WTC11 (cell line): Measurements from ENCODE around the gene PILRB. TPM values are rescaled to one million over a fixed set of nuclear protein-coding genes. Genes with fewer than 3 reads are reported as not detected.
"Not testable (repeated sequence)": the region's sequence is repeated elsewhere in the genome, so short reads cannot be mapped to it uniquely, and the experiment has no call there.

ENCODE experiments used
- ATAC-seq: fragments of 200-7000 bp; cut with Tn5 transposase; 2 replicates; pipeline ENCODE4 v1.10.0; 2021; ENCODE audit warnings: mild to moderate bottlenecking, moderate library complexity
- CTCF ChIA-PET: fragments of 300-600 bp; sonication (Branson Sonifier 250); formaldehyde crosslinking; loops from one replicate; lab custom pipeline; 2021; ENCODE audit warnings: antibody characterized with exemption; lab: Charles Lee
- POLR2A ChIA-PET: fragments of 350-600 bp; sonication (Branson Sonifier 250); formaldehyde crosslinking; loops from one replicate; lab custom pipeline; 2021; ENCODE audit warnings: antibody characterized with exemption; lab: Charles Lee
- DNase-seq: peaks from one replicate; pipeline ENCODE4 v3.0.0; 2021; ENCODE audit warnings: low spot score
- H3K27ac Mint-ChIP-seq: 2 replicates; pipeline ENCODE4 v1.8.0; 2021; ENCODE audit warnings: mixed read lengths
- H3K27me3 Mint-ChIP-seq: 2 replicates; pipeline ENCODE4 v1.8.0; 2021; ENCODE audit warnings: low read depth, mild to moderate bottlenecking, moderate library complexity, mixed read lengths
- H3K36me3 Mint-ChIP-seq: 2 replicates; pipeline ENCODE4 v1.8.0; 2021; ENCODE audit warnings: mixed read lengths
- H3K4me1 Mint-ChIP-seq: 2 replicates; pipeline ENCODE4 v1.8.0; 2022; ENCODE audit warnings: mixed read lengths
- H3K4me3 Mint-ChIP-seq: 2 replicates; pipeline ENCODE4 v1.8.0; 2021; ENCODE audit warnings: mild to moderate bottlenecking, moderate library complexity, mixed read lengths
- H3K9me3 Mint-ChIP-seq: 2 replicates; pipeline ENCODE4 v1.8.0; 2021; ENCODE audit warnings: mixed read lengths
- AR ChIP-seq: fragments of 250-450 bp; sonication (Bioruptor Pico); IDR thresholded peaks from 2 replicates; pipeline ENCODE4 v1.9.0; 2021; ENCODE audit warnings: mild to moderate bottlenecking
- ARID4B ChIP-seq: sonication (generic); formaldehyde crosslinking; IDR thresholded peaks from 2 replicates; pipeline ENCODE4 v1.8.0; 2023; ENCODE audit warnings: missing genetic modification reagents, mild to moderate bottlenecking, borderline replicate concordance
- ATF3 ChIP-seq: sonication (generic); formaldehyde crosslinking; conservative IDR thresholded peaks from 2 replicates; pipeline ENCODE4 v1.8.1; 2022; ENCODE audit warnings: mild to moderate bottlenecking, missing genetic modification reagents
- CDX4 ChIP-seq: fragments of 250-450 bp; sonication (Bioruptor Pico); IDR thresholded peaks from 2 replicates; pipeline ENCODE4 v1.9.0; 2021; ENCODE audit warnings: moderate library complexity, mild to moderate bottlenecking, inconsistent platforms, borderline replicate concordance
- MAX ChIP-seq: sonication (generic); formaldehyde crosslinking; IDR thresholded peaks from 2 replicates; pipeline ENCODE4 v1.8.0; 2022; ENCODE audit warnings: mild to moderate bottlenecking, missing genetic modification reagents
- NFATC4 ChIP-seq: fragments of 250-450 bp; sonication (Bioruptor Pico); IDR thresholded peaks from 2 replicates; pipeline ENCODE4 v1.9.0; 2021; ENCODE audit warnings: mild to moderate bottlenecking
- STAT6 ChIP-seq: sonication (generic); formaldehyde crosslinking; conservative IDR thresholded peaks from 2 replicates; pipeline ENCODE4 v1.8.1; 2023; ENCODE audit warnings: mild to moderate bottlenecking, low read depth, missing genetic modification reagents, moderate library complexity
- ZBTB43 ChIP-seq: sonication (generic); formaldehyde crosslinking; IDR thresholded peaks from 2 replicates; pipeline ENCODE4 v1.8.1; 2023; ENCODE audit warnings: mild to moderate bottlenecking, missing genetic modification reagents
- ZMAT4 ChIP-seq: fragments of 250-450 bp; sonication (Bioruptor Pico); IDR thresholded peaks from 2 replicates; pipeline ENCODE4 v1.9.0; 2021; ENCODE audit warnings: mild to moderate bottlenecking
- ZNF121 ChIP-seq: sonication (generic); formaldehyde crosslinking; IDR thresholded peaks from 2 replicates; pipeline ENCODE4 v1.8.0; 2023; ENCODE audit warnings: missing genetic modification reagents
- ZSCAN18 ChIP-seq: fragments of 250-450 bp; sonication (Bioruptor Pico); IDR thresholded peaks from 2 replicates; pipeline ENCODE4 v2.1.2; 2022; ENCODE audit warnings: mild to moderate bottlenecking, moderate library complexity
- total RNA-seq: library from RNA; stranded (reverse); gene quantifications from 3 replicates; pipeline ENCODE4 v1.2.3, GENCODE V29; 2021

The PILRB gene
- total RNA-seq, 1 experiment from 2014 or later = 30.7 TPM

GRCh38 chr7:100373261-100373831 is 15.4 kb downstream of the PILRB start, which contains the start of gene PILRA (continued):
- no peak for TF ChIP-seq STAT6 (CRISPR knock-in tag)
- no peak for TF ChIP-seq ZBTB43 (CRISPR knock-in tag)
- no peak for TF ChIP-seq CDX4
- TF ChIP-seq ZMAT4 (CRISPR knock-in tag) = no peak
- no peak for TF ChIP-seq AR (CRISPR knock-in tag)
- no peak for TF ChIP-seq ZNF121 (CRISPR knock-in tag)

GRCh38 chr7:100373870-100374598 is 16.1 kb downstream of the PILRB start:
- DNase-seq, H3K27me3 Mint-ChIP-seq, H3K4me3 Mint-ChIP-seq, H3K9me3 Mint-ChIP-seq, POLR2A ChIA-PET, H3K36me3 Mint-ChIP-seq, H3K27ac Mint-ChIP-seq: not testable (repeated sequence)
- ATAC-seq = peak; percentile 36
- H3K4me1 Mint-ChIP-seq = peaks cover 44% of the 10 kb centered on the region
- CTCF ChIA-PET = interaction anchor here (0.8 to 1.8 kb wide), 4 partner anchors 24 to 260 kb away, joined by 3 to 6 read pairs (median 4); no protein-coding TSS in a partner anchor

- no peak overlapping the region for H3K27ac Mint-ChIP-seq
- no peaks in the 10 kb centered on the region for H3K27me3 Mint-ChIP-seq
Measured at GRCh38 chr7:100374601-100375000, 16.7 kb downstream of the PILRB start.

More at GRCh38 chr7:100374601-100375000, 16.7 kb downstream of the PILRB start:
- DNase-seq = no peak
- ATAC-seq = no peak
- H3K36me3 Mint-ChIP-seq = no peaks in the 10 kb centered on the region
- no peaks in the 10 kb centered on the region for H3K9me3 Mint-ChIP-seq
- H3K4me3 Mint-ChIP-seq = no peak overlapping the region
- TF ChIP-seq MAX (CRISPR knock-in tag) = no peak
- TF ChIP-seq ZMAT4 (CRISPR knock-in tag) = no peak
- TF ChIP-seq ARID4B (CRISPR knock-in tag) = no peak
- no peak for TF ChIP-seq ZSCAN18 (CRISPR knock-in tag)
- no peak for TF ChIP-seq NFATC4
- TF ChIP-seq ATF3 = no peak
- ChIA-PET CTCF (interaction anchor here (0.7 to 1.8 kb wide), 4 partner anchors 19 to 33 kb away, joined by 3 to 6 read pairs (median 4); no protein-coding TSS in a partner anchor), POLR2A (no interaction called here)
- H3K4me1 Mint-ChIP-seq = peaks cover 39% of the 10 kb centered on the region
